Panc1 (cell line): Measurements from ENCODE around the gene PPP2R2B. TPM values are rescaled to one million over a fixed set of nuclear protein-coding genes. Genes with fewer than 3 reads are reported as not detected.

Experiments used
- ATAC-seq: fragments of 200-7000 bp; cut with Tn5 transposase; 2 replicates; pipeline ENCODE4 v1.9.1; 2020; ENCODE audit warnings: mild to moderate bottlenecking, moderate library complexity
- BruUV-seq: library from RNA; stranded (reverse); fragments of 400-500 nt; replicated peaks from 2 replicates; lab custom pipeline; 2021; lab: Mats Ljungman, UMichigan
- CTCF ChIA-PET: fragments of 300-600 bp; sonication (Branson Sonifier 250); formaldehyde crosslinking; loops from one replicate; lab custom pipeline; 2022; ENCODE audit warnings: antibody characterized with exemption; lab: Charles Lee
- POLR2A ChIA-PET: fragments of 300-600 bp; sonication (Branson Sonifier 250); formaldehyde crosslinking; loops from one replicate; lab custom pipeline; 2022; ENCODE audit warnings: antibody characterized with exemption; lab: Charles Lee
- DNase-seq: peaks from one replicate; pipeline ENCODE4 v3.0.0-alpha.2; 2010; ENCODE audit warnings: low read depth, low spot score
- H3K27ac ChIP-seq: 2 replicates; pipeline ENCODE4 v1.5.1; 2011; ENCODE audit warnings: mild to moderate bottlenecking, low read length, inconsistent platforms
- H3K27me3 ChIP-seq: fragments of 200-500 bp; sonication (Bioruptor generic); 2 replicates; pipeline ENCODE4 v1.6.0; 2014; ENCODE audit warnings: low read length, inconsistent platforms; ENCODE audit not compliant: control insufficient read depth, insufficient read depth
- H3K36me3 ChIP-seq: fragments of 200-500 bp; sonication (Bioruptor generic); 2 replicates; pipeline ENCODE4 v1.5.1; 2014; ENCODE audit warnings: inconsistent platforms, mild to moderate bottlenecking, low read length, moderate library complexity; ENCODE audit not compliant: control insufficient read depth, insufficient read depth
- H3K4me1 ChIP-seq: 2 replicates; pipeline ENCODE4 v1.5.1; 2011; ENCODE audit warnings: inconsistent platforms, mild to moderate bottlenecking, low read length, moderate library complexity; ENCODE audit not compliant: control insufficient read depth, insufficient read depth
- H3K4me3 ChIP-seq, 2 experiments: 2 replicates each; pipeline ENCODE4 v1.5.1; 2011 to 2012; ENCODE audit warnings: low read depth in 2 of 2, low read length in 2 of 2, mild to moderate bottlenecking in 2 of 2, inconsistent platforms in 1 of 2, moderate library complexity in 1 of 2
- H3K9me3 ChIP-seq: fragments of 200-500 bp; sonication (Bioruptor generic); 2 replicates; pipeline ENCODE4 v1.5.1; 2014; ENCODE audit warnings: low read depth, mild to moderate bottlenecking, inconsistent platforms, low read length, moderate library complexity; ENCODE audit not compliant: control insufficient read depth, insufficient read depth
- POLR2AphosphoS5 ChIP-seq: IDR thresholded peaks from 2 replicates; pipeline ENCODE4 v1.6.1; 2012; ENCODE audit warnings: mild to moderate bottlenecking, low read depth, low read length, moderate library complexity
- REST ChIP-seq, 2 experiments: IDR thresholded peaks; 2 replicates each; pipeline ENCODE4 v1.6.1; 2011 to 2012; ENCODE audit warnings: low read depth in 2 of 2, control low read depth in 1 of 2, low read length in 1 of 2, mild to moderate bottlenecking in 1 of 2, moderate library complexity in 1 of 2; ENCODE audit not compliant: insufficient read depth in 1 of 2
- SIN3A ChIP-seq: IDR thresholded peaks from 2 replicates; pipeline ENCODE4 v1.6.1; 2012; ENCODE audit warnings: low read depth, mild to moderate bottlenecking, low read length, moderate library complexity, borderline replicate concordance; ENCODE audit not compliant: insufficient read depth
- TCF7L2 ChIP-seq: IDR thresholded peaks from 2 replicates; pipeline ENCODE4 v1.6.1; 2011; ENCODE audit warnings: mild to moderate bottlenecking, low read depth, low read length, inconsistent platforms
- in situ Hi-C: cut with HindIII; loops from 2 replicates; pipeline ENCODE4 v1.10.0; 2016; ENCODE audit warnings: low sequenced_read_pairs, low pct_unique_long_range_greater_than_20kb
- intact Hi-C: fragments of 100-400 bp; cut with micrococcal nuclease; formaldehyde crosslinking; loops from one replicate; pipeline ENCODE4 v1.10.0; 2022; ENCODE audit not compliant: unreplicated experiment
- total RNA-seq: library from RNA; stranded (reverse); gene quantifications from one replicate; pipeline ENCODE4 v1.2.1, GENCODE V29; 2021; ENCODE audit not compliant: unreplicated experiment
- TF ChIP-seq, protein P1 (sequence below): fragments of 450-650 bp; IDR thresholded peaks from 2 replicates; pipeline ENCODE4 v1.5.1; 2017; ENCODE audit warnings: mild to moderate bottlenecking

Gene PPP2R2B
- total RNA-seq, 1 experiment from 2014 or later = 8.8 TPM

DNA sequence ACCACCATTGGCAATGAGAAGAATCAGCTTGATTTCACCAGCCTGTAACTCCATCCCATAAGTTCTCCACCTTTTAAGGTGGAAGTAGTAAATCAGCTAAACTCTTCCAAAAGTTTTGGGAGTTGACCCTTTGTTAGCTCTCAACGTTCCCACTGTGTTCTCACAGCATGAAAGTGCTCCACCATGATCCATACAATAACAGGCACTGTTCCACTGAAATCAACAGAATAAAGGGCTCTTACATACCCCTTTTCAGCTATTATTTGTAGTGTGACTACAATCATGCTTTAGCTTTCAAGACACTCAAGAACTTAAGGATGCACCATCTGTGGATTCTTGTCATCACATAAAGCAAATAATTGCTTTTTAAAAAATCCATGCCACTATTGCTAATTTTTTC, 81.6 kb downstream of the PPP2R2B start:
- H3K4me3 ChIP-seq = no peak overlapping the region
- no peak for DNase-seq
- TF ChIP-seq, protein P1, sequence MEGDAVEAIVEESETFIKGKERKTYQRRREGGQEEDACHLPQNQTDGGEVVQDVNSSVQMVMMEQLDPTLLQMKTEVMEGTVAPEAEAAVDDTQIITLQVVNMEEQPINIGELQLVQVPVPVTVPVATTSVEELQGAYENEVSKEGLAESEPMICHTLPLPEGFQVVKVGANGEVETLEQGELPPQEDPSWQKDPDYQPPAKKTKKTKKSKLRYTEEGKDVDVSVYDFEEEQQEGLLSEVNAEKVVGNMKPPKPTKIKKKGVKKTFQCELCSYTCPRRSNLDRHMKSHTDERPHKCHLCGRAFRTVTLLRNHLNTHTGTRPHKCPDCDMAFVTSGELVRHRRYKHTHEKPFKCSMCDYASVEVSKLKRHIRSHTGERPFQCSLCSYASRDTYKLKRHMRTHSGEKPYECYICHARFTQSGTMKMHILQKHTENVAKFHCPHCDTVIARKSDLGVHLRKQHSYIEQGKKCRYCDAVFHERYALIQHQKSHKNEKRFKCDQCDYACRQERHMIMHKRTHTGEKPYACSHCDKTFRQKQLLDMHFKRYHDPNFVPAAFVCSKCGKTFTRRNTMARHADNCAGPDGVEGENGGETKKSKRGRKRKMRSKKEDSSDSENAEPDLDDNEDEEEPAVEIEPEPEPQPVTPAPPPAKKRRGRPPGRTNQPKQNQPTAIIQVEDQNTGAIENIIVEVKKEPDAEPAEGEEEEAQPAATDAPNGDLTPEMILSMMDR = no peak
- TF ChIP-seq TCF7L2 = no peak
- no peak for TF ChIP-seq REST (IDR thresholded peaks at IDR 0.05; ENCODE audit: insufficient read depth in 1 of 2, low read depth in 2 of 2, low read length in 1 of 2)
- no peak for TF ChIP-seq POLR2AphosphoS5
- TF ChIP-seq SIN3A = no peak
- intact Hi-C loops (no loop called here), in situ Hi-C loops (no loop called here)
- no peaks in the 10 kb centered on the region for H3K9me3 ChIP-seq
- H3K27me3 ChIP-seq = no peaks in the 10 kb centered on the region
- H3K27ac ChIP-seq = no peak overlapping the region
- POLR2A ChIA-PET = no interaction called here
- no peaks in the 10 kb centered on the region for H3K36me3 ChIP-seq
- CTCF ChIA-PET = no interaction called here
- no TSS peak for BruUV-seq
- no peak for ATAC-seq
- peaks cover 3% of the 10 kb centered on the region; the same call in 1 of the 2 replicates for H3K4me1 ChIP-seq

DNA sequence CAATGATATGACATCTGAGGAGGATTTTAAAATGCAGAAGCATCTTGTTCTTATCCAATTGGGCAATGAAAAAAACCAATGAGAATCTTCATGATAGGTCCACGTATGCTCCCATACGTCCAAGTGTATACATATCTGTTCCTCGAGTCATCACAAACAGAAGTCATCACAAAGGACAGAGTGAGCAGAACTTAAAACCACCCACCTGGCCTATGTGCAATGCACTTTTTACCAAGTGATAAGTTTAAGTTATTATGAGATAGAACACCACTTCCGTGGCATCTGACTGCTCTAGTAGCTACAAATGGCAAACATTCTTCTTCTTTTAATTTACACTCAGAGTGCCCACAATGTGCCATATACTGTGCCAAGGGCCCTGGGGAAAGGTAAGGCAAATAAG, 82.4 kb downstream of the PPP2R2B start:
- Histone ChIP-seq H3K4me1 (peaks cover 3% of the 10 kb centered on the region; the same call in 1 of the 2 replicates), H3K9me3 (no peaks in the 10 kb centered on the region), H3K27me3 (no peaks in the 10 kb centered on the region), H3K36me3 (no peaks in the 10 kb centered on the region), H3K27ac (no peak overlapping the region), H3K4me3 (no peak overlapping the region)
- in situ Hi-C loops (no loop called here), intact Hi-C loops (no loop called here)
- ChIA-PET POLR2A (no interaction called here), CTCF (no interaction called here)
- ATAC-seq = no peak
- DNase-seq = no peak
- BruUV-seq = no TSS peak
- TF ChIP-seq POLR2AphosphoS5 = no peak
- no peak for TF ChIP-seq REST (IDR thresholded peaks at IDR 0.05; ENCODE audit: insufficient read depth in 1 of 2, low read depth in 2 of 2, low read length in 1 of 2)
- TF ChIP-seq, protein P1 = no peak
- no peak for TF ChIP-seq TCF7L2
- TF ChIP-seq SIN3A = no peak
